NCI-H774 (cell line): ENCODE measurements around the gene RRH.
"Not testable (repeated sequence)": the region's sequence is repeated elsewhere in the genome, so short reads cannot be mapped to it uniquely, and the experiment has no call there.

Source experiments
- DNase-seq: peaks from one replicate; lab custom pipeline; 2025; lab: John Stamatoyannopoulos, UW

Gene RRH

DNA sequence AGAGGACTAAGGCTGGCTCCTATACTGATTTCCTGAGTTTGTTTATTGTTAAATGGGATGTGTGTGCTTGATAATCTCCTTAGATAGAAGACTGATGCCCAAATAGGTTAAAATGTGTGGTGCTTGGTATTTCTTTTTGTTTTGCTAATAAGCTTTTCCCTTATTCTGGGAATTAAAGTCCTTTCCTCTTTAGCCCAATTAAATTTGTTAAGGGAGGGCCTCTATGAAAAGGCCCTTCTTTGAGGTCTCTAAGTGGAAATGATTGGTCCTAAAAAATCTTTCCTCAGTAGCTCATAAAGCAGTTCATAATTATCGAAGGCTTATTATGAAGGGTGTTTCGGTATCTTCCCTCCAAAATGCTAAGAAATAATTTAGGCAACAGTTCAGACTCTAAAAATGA, at the start of gene RRH:
Gene RRH (plus strand): TSS at position 301 of the 400 bp plus-strand sequence. CDS start 56 bp downstream, at position 357.
- DNase-seq, result no peak

DNA sequence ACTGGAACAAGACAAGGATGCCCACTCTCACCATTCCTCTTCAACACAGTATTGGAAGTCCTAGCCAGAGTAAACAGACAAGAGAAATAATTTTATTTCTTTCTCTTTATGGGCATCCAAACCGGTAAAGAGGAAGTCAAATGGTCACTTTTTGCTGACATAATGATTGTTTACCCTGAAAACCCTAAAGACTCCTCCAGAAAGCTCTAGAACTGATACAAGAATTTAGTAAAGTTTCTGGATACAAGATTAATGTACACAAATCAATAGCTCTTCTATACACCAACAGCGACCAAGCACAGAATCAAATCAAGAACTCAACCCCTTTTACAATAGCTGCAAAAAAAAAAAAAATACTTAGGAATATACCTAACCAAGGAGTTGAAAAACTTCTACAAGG, 45.7 kb upstream of the RRH start:
- DNase-seq, result not testable (repeated sequence)

DNA sequence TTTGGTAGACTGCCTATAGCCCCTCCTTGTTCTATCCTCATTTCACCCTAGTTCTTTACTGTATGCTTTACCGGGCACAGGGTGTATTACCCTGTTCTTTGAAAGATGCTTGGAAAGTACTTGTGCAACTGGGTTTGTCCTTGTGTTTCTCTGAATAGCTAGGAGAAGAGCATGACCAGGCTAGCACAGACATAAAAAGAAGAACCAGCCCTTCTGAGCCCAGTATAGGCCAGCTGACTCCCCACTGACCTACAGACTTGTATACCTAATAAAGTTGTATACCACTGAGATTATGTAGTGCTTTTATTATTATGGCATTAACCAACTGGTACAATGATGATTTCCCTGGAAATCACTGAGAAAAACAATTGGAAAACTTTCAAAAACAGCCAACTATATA, 40.9 kb upstream of the RRH start:
- no peak for DNase-seq

- no peak for DNase-seq
Measured at GRCh38 chr4:109787807-109788206, 40.0 kb upstream of the RRH start.

DNA sequence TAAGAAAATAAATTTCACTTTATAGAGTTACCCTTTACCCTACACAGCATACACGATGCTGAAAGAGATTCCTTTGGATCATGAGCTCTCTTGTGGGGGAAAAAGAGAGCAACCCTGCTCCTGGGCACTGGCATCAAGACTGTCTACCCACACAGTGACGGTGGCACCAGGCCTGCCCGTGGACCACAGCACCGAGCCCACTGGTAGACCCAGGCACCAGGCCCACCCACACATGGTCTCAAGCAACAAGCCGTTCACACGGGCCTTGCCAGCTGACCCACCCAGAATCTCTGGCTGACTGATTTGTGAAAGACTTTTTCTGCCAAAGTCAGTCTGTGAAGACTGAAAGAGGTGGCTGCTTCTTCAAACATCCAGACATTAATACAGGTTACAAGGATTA, 32.7 kb upstream of the RRH start:
- no peak for DNase-seq

DNA sequence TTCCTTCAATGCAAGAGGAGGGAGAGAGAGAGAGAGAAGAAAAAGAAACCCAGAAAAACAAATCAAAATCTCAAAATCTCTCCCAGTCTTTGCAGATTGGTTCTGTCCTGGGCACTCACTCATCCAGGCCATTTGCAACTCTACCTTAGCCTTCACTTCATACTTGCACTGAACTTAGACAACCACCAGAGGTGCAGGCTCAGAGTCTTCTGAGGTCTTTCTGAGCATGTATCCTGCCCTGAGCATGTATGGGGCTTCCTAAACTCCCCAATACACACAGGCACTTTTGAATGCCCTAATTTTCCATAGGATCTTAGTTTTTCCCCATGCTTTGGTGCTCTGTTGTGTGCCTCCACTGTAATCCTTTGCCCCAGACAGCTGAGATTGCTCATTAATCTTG, 28.9 kb upstream of the RRH start:
- no peak for DNase-seq

DNA sequence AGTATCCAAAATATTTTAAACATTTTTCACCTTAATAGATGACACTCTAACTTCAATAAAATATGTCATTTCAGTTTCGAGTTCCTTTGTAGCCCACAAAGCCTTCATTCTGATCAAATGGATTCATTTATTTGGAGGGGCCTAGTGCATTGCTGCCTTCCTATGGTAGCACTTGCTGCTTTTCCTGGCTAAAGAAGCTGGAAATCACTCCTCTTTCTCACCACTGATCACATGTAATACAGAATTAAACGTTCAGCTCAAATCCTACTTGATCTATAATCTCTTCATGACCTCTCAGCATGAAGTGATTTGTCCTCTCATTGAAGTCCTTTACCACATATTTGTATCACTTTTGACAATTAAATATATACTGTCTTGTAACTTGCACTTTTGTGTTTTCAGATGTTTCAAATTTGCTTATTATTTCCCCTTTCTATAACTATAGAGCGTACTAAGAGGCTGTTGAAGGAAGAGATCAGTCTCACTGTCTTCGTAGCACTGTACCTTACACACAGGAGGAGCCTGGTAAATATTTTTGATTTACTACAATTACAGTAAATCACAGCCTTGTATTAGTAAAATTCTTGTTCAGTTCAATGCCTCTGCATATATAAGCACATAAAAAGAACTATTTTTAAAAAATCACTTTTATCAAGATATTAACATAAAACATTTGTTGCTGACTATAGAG, 26.5 kb upstream of the RRH start:
- no peak for DNase-seq

- DNase-seq, result no peak
Measured at GRCh38 chr4:109801895-109802319, 25.9 kb upstream of the RRH start, which contains the start of gene CFI. TSS of gene CFI (minus strand) at chr4:109801999. CDS start at chr4:109801971, 28 bp downstream.

DNA sequence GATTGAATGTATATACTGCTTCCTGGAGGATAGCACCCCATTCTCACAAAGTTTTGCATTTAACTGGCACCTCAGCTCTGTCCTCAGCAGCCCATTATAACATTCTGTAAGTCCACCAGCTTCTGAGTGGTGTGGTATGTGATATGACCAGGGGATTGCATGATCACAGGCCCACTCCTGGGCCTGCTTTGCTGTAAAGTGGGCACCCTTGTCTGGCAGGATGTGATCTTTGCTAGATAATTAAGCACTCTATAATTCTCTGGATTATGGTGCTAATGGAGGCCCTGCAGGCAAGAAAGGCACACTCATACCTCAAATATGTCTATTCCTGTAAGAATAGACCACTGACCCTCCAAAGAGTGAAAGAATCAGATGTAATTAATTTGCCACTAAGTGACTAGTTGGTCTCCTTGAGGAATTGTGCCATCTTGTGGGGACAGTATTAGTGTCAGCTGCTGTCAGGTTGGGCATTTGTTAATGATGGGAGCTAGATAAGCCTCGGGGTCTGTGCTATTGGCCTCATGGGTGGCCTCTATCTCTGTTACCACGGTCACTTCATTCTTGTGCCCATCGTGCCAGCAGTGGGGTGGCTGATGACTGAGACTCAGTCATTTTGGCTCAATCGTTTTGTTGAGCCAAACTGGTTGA, 23.7 kb upstream of the RRH start:
- DNase-seq, result no peak

DNA sequence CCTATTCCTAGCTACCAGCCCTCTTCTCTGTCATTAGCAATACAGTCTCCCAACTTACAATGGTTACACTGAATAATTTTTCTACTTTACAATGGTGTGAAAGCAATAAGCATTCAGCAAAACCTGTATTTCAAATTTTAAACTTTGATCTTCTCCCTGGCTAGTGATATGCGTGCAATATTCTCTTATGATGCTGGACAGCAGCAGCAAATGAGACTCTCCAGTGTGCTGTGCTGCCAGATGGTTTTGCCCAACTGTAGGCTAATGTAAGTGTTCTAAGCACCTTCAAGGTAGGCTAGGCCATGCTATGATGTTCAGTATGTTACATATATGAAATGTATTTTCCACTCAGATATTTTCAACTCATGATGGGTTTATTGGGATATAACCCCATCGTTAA, 18.1 kb upstream of the RRH start:
- DNase-seq, result no peak

- no peak for DNase-seq
Measured at GRCh38 chr4:109810552-109811387, 17.0 kb upstream of the RRH start.

- no peak for DNase-seq
Measured at GRCh38 chr4:109811707-109812106, 16.1 kb upstream of the RRH start.

DNA sequence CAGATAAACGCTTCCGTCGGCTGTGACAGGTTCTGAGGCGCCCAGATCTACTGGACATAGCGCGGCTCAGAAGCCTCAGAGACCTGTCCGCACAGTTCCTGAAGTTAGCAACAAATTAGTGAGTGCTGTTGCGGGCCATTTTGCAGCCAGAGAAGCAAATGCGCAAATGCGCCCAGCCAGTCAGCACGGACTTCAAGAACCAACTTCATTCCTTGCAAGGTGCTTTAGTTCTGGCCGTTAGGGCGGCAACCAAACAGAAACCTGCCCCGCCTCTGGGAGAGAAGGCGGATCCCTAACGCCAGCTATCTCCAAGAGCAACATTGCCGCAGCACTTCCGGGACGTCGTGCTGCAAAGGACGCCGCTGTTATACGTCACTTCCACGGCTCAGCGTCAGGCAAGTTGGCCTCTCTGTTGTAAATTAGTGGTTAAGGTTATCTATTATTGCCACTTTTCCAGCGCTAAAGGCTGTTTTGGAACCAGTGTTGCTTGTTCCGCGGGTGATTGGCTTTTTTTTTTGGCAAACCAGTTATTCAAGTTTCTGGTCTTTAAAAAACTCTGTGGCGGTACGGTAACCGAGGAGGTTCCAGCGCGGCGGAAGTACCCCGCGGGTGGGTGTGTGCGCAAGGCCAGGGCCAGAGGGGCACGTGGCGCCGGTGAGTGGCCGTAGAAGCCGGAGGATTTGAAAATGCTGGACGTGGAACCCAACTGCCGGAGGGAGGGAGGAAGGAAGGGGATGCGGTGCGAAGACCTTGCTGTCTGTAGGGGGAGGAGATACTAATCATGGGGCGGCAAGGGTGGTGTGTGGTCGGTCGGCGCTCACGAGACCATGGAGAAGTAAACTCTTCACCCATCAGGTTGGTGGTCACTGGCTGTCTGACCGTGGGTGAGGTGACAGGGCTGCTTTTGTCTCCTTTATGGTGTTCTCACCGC, 12.4 kb upstream of the RRH start, which contains the start of gene GAR1:
Gene GAR1 (plus strand): TSS at position 612 of the 931 bp plus-strand sequence. CDS start 403 bp downstream, outside the sequence.
- peak; percentile 66 for DNase-seq

DNA sequence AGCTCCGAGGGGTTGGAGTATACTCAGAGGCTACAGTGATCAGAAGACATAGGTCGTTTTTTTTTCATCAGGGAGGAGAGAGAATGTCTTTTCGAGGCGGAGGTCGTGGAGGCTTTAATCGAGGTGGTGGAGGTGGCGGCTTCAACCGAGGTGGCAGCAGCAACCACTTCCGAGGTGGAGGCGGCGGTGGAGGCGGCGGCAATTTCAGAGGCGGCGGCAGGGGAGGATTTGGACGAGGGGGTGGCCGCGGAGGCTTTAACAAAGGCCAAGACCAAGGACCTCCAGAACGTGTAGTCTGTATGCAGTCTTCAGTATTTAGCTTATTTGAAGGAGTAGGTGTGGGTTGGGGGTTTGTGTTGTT, 11.7 kb upstream of the RRH start:
- no peak for DNase-seq

DNA sequence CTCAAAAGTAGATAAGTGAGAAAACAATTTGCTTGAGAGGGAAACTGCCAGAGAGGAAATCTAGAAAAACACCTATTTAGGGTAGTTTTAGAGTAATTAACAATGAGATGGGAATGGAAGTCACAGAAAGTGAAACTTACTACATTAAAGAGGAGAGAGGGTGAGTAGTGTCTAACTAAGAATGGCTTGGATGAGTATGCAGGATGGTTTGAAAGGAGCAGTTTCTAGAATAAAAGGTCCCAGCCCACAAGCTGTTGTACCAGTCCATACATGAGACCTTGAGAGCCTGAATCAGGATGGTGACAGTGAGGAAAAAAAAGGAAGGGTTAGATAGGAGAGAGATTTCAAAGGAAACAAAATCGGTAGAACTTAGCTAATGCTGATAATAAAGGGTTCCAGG, 10.9 kb upstream of the RRH start:
- DNase-seq, result no peak

GRCh38 chr4:109818268-109818667, 9.5 kb upstream of the RRH start:
- DNase-seq, result no peak

DNA sequence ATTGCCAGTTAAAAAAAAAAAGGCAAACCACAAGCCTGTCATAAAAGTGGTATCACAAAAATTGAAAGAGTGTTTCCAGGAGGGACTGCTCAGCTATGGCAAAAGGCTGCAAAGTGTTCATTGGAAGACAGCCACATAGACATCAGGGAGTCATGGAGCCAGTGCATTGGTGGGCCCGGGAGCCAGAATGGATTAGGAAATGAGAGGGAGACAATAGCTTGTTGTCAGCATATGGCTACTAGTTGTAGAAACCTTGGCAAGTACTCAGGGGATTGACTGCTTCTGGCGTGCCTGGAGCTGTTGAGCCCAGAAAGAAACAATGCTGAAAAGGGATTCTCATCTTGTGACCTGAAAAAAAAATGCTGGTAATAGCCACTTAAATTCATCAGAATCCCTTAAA, 7.2 kb upstream of the RRH start:
- DNase-seq, result no peak

GRCh38 chr4:109821185-109821584, 6.6 kb upstream of the RRH start:
- DNase-seq, result no peak

- no peak for DNase-seq
Measured at GRCh38 chr4:109826719-109827118, 1.1 kb upstream of the RRH start.

- no peak for DNase-seq
Measured at GRCh38 chr4:109833756-109834155, 6.0 kb downstream of the RRH start.

DNA sequence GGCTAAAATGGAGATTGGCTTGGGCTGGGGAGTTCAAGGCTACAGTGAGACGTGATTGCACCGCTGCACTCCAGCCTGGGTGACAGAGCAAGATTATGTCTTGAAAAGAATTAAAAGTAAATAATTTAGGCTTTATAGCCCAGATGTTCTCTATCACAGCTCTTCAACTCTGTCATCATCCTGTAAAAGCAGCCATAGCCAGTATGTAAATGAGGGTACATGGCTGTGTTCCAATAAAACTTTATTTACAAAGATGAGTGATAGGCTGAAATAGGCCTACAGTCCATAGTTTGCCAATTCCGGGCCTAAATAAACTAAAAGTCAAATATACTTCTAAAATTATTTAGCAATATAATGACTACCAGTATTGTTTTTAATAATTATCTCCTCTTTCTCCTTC, 9.2 kb downstream of the RRH start:
- DNase-seq, result no peak
